Skin of body (tissue), 2 donors: ENCODE results near the gene TNFSF8. TPM values are rescaled to one million over a fixed set of nuclear protein-coding genes. Genes with fewer than 3 reads are reported as not detected.

Experiments
- DNase-seq: peaks from one replicate; lab custom pipeline; 2025; lab: John Stamatoyannopoulos, UW
- total RNA-seq: library from RNA; depleted of rRNA; stranded (reverse); fragments of >200 nt; gene quantifications from one replicate; pipeline ENCODE4 v1.2.3, GENCODE V29; 2014

Gene TNFSF8, protein sequence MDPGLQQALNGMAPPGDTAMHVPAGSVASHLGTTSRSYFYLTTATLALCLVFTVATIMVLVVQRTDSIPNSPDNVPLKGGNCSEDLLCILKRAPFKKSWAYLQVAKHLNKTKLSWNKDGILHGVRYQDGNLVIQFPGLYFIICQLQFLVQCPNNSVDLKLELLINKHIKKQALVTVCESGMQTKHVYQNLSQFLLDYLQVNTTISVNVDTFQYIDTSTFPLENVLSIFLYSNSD
- 1.6 TPM for total RNA-seq

DNA sequence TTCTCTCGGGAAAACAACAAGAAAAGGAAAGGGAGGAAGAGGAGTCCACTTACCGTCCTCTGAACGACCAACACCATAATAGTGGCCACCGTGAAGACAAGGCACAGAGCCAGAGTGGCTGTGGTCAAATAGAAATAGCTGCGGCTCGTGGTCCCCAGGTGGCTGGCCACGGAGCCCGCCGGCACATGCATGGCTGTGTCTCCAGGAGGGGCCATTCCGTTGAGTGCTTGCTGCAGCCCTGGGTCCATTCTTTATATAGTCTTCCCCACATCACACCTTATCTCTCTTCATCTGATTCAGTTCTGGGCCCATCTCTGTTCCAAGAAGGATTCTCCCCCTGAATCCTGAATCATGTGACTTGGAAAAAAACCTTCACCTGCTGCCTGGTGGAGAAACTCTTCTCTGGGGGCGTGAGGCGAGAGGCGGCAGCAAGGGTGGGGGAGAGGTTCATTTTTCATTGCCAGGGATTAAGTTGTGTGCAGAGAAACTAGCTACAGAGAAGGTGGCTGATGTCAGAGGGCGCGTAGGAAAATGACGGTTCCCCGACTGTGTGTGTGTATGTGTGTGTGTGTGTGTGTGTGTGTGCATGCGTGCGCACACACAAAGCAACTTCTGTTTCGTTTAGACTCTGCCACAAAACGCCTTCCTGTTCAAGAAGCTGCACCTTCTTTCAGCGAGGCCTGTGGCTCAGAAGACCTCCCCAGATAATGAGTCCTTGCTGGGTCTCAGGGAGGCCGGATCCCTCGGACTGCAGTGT is at the start of gene TNFSF8:
Gene TNFSF8, minus strand, starts transcription at position 536 of the 757 bp plus-strand sequence. Its CDS starts 288 bp downstream, at position 248.
- no peak for DNase-seq

DNA sequence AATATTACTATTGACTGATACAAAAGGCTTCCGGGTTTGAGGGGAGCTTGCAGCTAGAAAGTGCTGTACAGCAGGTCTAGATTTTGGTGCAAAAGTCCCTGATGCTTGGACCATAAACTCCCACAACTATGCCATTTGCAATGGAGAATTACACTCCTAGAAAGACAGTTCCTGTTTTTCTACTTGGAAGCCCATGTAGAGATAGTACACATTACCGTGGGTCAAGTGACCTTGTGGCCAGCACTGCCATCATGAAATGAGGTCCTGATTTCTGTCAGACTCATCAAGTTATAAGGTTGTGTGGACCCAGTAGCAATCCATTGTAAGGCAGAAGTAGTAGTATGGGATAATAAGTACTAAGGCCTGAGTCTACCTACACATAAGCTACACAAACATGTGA is 42.8 kb upstream of the TNFSF8 start:
- no peak for DNase-seq

DNA sequence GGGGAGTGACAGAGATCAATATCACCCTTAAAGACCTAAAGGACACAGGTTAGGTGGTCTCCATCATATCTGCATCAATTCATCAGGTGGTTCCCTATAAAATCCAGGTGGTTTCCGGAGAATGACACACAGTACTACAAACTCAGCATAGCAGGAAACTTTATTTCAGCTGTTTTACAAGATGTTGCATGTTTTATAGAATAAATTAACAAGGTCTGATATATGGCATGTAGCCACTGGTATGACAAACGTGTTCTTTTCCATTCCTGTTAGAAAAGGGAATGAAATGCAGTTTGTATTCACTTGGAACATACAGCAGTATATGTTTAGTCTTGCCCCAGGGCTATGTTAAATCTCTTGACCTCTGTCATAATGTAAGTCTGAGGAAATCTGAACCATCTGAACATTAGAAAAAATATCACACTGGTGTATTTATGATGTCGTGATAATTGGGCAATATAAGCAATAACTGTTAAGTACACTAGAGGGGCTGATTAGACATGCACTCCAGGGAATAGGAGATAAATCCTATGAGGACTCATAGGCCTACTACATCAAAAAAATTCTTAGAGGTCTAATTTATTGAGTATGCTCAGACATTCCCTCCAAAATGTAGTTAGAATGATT is 42.2 kb upstream of the TNFSF8 start:
- no peak for DNase-seq

DNA sequence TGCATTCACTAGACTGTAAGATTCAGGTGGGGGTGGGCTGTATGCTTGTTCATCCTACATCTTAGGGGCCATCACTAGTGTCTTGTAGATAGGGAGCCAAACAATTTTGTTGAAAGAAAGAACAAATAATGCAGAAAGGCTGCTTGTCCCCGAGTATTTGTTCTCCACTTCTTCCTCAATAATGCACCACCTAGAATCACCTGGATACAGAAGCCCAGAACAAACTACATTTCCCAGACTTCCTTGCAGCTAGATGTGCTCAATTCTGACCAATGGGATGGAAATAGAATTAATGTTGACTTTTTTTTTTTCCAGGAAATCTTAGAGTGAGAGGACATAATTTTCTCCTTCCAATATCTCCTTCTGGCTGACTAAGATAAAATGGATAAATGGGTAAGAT is 38.9 kb upstream of the TNFSF8 start:
- DNase-seq: no peak

DNA sequence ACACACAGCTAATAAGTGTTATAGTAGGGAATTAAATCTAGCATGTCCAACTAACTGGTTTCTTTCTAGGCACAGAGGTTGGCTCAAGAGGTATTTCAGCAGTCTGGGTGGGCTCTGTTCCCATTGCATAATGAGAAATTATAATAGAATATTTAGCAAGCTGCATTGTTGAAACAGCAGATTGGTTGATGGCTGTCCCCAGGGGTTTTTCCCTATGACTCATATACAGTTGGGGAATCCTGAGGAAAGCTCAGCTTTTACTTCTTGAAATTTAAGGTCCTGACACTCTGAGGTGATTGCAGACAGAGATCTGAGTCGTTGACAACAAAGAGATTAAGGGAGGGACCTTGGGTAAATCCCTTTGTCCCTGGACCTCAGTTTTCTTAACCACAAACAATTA is 38.3 kb upstream of the TNFSF8 start:
- DNase-seq: no peak

DNA sequence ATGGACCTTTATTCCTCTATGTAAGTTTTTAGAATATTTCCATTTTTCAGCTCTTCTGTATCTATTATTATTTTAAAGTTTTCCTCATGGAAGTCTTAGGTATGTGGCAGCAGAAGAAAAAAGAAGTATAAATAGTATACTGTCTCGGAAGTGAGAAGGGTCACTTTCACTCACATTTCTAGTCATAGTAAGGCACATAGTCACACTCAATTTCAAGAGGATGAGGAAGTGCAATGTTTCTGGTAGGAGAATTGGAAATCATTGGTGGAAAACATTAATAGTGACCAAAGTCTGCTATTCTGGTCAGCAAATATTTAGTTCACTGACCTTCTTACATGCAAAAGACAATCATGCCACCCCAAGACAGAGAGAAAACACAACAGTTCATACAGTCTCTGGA is 35.2 kb upstream of the TNFSF8 start:
- DNase-seq: no peak

DNA sequence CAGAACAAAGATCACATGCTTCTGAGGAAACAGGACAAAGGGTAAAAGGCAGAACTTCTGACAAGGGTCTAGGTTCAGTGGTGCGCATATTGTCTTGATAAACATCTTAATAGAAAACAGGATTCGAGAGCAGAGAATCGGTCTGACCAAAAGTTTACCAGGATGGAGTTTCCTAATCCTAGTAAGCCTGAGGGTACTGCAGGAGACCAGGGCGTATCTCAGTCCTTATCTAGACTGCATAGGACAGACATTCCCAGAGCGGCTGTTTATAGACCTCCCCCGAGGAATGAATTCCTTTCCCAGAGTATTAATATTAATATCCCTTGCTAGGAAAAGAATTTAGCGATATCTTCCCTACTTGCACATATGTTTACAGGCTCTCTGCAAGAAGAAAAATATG is 32.4 kb upstream of the TNFSF8 start:
- DNase-seq: no peak

DNA sequence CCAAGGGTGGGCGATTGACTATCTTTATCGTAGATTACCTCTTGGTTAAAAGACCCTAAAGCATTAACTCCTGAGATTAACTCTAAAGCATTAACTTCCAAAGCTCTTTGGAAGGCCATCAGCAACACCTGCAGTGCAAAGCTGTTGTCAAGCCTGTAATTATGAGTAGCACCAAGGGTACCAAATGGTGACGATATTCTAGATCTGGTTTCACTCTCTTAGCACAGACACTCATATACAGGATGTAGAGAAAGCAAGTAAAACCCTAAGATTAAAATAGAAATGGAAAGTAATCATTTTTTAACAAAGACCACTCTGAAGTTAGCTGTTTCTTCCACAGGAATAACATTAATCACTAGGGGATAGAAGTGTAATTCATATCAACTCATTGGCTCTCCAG is 29.9 kb upstream of the TNFSF8 start:
- DNase-seq: no peak

DNA sequence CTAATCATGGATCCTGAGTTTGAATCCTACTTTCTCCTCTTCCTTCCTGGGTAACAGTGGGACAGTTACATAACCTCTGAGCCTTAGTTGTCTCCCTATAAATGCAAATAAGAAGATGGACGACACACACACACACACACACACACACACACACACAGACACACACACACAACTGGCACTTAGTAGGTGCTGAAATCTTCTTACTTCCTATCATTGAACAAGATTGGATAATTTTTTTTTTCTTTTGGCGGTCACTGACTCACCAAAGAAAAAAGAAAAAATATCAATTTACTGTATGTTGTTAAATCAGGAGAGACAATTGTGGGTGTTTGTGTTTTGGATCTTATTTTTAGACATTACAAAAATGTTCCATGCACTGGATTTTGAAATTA is 28.4 kb upstream of the TNFSF8 start:
- DNase-seq: no peak

DNA sequence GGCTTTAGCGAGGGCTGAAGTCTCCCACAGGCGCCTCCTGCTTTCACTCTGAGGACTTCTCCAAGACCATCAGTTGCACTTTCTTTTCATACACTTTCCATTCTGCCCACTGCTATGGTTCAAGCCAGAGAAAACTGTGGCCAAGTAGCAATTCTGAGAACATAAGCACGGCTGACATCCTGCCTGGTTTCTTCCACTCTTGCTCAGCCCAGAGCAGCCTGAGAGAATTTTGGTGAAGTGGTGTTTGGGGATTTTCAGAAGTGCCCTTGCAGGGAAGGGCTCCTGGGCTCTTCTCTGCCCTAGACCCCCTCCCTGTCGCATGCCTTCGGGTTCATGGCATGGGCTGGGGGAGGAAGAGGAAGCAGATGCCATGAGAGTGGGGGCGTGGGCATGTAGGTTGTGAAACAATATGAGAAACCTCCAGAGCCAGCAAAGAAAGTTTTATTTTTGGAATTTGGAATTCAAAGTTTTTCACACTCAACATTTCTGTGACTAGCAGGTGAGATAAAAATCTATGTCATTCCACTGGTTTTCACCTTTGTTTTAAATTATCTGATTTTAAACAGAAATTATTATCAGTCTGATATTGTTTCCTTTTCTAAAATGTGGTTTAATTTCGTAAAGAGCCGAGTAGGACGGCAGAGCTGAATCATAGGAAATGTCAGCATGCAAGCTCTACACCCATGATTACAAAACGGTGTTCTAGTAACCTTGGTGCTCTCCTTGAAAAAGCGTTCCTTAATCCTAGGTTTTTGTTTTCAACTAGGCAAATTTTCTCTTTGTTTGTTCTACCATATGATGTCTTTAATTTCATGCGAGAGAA is 27.8 kb upstream of the TNFSF8 start:
- no peak for DNase-seq

DNA sequence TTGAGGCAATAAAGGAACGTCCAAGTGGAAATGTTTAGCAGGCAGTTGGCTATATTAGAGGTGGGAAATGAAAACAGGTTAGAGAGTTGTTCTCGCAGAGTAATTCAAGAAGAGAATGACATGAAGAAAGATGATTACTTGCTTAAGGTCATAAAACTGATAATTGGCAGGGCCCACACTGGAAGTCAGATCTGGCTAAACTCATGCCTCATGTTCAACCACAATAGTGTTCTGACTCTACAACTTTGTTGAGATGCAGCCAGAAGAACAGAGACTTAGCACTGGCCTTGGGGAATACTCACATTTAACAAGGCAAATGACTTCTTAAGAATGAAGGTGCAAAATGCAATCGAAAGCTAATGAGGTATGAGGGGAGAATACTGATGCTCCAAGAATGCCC is 27.2 kb upstream of the TNFSF8 start:
- no peak for DNase-seq

DNA sequence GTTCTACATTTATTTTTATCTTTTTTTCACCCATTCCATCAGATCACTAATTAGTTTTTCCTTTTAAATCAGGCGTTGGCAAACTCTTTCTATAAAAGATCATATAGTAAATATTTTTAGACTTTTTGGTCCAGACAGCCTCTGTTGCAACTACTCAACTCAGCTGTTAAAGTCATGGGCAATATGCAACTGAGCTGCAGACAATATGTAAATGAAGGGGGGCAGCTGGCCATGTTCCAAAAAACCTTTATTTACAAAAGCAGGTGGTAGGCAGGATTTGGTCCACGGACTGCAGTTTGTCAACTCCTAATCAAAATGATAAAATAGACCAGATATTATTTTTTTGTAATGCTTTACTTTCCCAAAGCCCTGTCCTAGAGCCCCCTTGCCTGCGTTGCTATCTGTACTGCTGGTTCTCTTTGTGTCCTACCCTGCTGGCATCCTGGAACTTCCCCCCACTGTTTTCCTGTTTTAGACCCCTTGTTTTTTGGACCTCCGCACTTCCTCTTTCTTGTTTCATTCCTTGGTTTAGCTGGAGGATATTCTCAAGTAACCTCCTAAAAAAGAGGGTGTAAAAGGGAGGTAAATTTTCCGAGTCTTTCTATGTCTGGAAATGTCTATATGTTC is 24.7 kb upstream of the TNFSF8 start:
- DNase-seq: no peak

DNA sequence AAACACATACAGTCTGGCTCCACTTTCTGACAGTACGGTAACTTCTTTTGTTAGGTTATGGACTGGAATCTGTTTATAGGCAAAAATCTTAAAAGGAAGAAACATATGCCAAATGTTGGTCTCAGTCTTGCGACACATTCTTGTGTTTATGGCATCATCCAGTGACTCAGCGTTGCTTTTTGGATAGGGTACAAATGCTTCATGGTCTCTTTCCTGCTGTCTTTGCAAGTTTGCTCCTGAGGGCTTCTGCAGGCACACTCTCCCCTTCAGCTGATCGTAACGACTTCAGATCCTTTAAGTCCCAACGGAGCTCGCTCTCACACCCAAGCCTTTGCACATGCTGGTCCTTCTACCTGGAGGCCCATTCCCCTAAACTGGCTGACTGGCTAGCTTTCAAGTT is 23.6 kb upstream of the TNFSF8 start:
- DNase-seq: peak; percentile 72

DNA sequence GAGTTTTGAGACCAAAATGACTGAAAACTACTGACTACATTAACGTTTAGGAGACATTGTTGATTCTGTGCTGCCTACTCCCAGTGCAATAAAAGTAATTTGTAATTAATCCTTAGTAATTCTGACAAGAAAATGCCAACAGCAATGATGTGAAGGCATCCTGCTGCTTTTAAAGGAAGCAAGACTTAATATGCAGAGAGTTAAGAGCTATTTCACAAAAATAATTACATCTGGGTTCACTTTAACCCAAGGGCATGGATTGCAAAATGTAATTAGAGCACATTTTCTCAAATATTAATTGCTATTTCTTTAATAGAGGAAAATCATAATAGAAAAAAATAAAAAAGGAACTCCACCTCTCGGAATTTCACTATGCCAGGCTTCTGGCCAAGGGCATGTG is 22.7 kb upstream of the TNFSF8 start:
- no peak for DNase-seq

DNA sequence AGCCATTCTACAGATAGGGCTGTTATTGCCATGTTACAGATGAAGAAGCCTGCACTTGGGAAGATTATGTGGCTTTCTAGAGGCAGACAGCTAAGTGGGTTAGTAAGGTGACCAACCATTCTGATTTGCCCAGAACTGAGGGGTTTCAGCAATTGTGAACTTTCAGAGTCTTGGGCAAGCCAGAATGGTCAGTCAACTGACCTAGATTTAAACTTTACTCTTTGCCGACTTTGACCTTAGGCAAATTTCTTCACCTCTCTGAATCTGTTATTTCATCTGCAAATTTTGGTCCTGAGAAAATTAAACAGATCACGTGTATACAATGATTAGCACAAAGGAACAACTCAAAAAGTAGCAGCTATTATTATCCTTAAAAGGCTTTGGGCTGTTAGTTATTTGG is 20.4 kb upstream of the TNFSF8 start:
- DNase-seq: no peak

DNA sequence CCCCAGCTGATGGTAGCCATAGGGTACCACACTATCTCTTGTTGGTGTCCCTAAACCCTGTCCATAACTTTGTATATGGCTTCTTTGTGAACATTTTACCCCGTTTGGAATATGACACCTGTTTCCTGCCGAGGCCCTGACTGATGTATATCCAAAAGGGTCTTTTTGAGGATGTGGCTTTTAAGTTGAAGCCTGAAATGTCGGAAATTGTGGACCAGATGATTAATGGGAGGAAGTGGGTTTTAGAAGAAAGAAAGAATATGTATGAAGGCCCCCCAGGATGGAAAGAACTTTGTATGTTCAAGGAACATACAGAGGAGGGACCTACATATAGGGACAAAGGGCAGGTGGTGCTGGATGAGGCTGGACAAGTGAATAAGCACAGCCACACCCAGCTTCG is 16.7 kb upstream of the TNFSF8 start:
- no peak for DNase-seq

DNA sequence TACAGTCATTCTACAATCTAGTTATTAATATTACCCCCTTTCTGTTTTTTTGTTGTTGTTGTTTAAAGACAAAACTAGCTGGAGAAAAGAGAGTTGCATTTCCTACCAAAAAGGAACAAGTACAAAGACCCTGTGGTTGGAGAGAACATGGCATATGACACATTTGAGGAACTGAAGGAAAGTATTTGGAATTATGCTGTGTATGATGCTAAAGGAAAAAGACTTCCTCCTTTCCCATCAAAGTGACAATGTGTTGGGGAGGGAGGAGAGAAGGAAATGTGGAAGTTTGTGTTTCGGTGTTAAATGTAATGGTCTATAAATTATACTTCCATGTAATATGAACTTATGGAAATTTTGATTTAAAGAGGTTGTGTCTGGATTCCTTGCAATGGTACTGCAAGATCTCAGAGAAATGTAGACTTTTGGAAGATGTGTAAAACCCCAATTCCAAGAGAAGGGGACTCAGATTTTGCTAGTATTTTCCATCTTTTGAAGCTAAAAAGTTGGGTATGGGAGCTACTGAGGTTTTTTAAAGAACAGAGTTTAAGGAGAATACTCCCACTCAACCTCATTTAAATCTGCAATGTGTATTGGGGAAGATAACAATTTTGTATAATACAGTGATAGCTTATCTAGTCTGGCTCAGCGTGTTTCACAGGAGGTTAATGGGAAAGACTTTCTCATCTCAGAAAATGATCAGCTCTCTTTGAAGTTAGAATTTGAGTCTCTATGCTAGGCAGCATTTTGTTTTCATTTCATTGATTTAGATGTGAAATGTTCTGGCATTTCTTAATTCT is 15.4 kb upstream of the TNFSF8 start:
- no peak for DNase-seq

DNA sequence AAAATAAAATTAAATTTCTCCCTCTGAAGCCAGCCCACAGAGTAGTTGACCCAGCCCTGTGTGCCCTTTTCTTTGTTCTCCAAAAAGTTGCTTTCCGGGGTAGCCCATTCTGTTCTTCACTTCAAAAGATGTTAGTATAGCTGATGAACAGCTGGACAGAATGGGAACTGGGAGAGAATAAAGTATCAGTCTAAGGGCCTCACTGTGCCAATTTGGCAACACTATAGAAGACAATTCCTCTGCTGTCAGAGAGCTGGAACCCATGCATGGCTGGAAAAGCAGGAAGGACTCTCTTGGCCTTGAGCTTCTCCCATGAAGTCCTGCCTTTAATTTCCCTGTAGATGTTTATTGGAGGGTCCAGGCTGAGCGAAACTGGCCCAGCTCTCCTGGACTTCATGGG is 11.0 kb upstream of the TNFSF8 start:
- peak; percentile 6 for DNase-seq

DNA sequence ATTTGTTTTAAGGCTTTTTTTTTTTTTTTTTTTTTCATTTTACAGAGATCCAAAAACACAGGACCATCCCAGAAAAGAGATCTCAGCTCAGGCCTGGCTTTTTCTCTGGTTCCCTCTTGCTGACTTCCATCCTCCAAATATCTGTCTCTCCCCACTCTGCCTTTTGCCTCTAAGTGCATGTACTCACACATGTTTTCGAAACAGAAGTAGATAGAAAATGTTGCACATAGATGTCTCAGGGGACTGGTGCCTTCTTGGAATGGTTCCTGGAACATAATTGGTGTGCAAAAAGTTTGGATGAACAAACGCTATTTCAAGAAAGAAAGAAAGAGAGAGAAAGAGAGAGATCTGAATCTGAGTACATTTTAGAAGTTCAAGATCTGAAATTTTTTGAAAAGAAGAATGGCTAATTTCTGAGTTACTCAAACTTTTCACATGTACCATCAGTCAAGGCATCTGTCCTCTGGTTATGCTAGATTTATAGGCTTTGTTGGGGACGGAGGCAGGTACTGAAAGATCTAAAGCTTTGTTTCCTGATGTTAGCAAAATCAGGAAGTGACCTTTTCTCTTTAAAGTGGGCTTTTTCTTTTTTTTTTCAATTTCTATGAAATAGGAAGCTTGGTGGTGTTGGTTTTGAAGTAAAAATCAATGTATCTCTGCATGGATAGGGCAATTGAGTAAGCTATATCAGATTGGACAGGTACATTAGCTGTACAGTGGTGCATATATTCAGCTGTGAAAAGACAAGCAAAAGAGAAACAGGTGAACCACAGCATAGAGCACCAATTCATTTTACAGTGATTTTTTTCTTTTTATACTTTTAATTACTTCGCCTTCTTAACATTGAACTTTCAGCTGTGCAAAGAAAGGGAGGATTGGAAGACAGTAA is 8.5 kb upstream of the TNFSF8 start:
- DNase-seq: peak; percentile 45

DNA sequence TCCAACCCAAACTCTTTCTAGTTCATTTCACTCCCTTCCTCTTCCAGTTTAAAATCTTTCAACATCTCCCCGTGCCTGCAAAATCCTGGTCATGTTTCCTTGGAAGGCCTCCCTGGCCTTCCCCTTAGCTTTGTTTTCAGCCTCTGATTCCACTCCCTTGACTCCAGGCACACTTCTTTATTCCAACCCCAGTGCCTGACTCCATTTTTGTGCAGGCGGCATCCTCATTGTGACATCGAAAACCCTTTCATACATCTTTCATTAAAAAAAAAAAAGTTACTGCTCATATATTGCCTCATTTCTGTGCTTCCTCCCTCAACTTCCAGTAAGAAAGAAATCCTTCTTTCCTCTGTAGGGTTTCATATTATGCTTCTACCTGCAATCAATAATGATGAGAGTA is 7.1 kb upstream of the TNFSF8 start:
- DNase-seq: no peak
